ENCODE data around the gene BCAT1.
A peak's percentile ranks its signal among the peaks of the same experiment; 100 is the strongest.

BCAT1 gene

DNA sequence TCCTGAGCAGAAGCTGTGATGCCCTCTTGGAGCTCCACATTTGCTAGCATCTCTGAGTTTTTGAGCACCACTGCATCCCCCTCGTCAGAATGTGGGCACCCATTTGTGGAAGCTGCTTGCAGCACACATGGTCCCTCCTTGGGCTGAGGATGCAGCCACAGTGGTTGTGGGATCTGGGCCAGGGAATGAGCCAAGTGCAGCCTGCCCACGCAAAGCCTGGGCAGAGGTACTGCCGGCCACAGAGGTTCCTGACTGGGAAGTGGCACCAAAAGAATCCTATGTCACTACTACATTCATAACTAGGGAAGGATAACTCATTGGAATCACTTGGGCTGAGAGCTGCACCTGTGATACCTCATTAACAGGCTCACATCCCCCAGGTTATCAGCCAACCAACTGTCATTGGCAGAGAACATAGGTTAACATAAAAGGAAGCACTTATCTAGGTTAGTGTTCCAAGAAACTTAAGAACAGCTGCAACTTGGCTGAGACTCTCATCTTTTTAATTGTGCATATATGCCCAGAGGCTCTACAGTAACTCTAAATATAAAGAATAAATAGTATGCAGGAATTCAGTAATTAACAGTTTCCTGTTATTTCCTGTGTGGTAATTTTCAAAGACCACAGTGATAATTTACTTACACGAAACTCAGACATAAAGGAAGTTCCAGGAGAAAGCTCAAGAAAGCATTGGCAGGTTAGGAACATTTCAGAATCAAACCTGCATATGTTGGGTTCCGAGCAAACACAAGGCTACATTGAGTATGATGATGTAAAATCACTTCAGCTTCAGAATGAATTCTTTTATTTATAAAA is 145.3 kb downstream of the BCAT1 start:
- DNase-seq (ENCODE audit: low spot score in 2 of 2) (no peak), ATAC-seq (ENCODE audit: low read depth) (no peak)
- no peak overlapping the region for H3K27ac Mint-ChIP-seq
- no peak overlapping the region for H3K4me3 Mint-ChIP-seq
- no peaks in the 10 kb centered on the region for H3K27me3 Mint-ChIP-seq
- peaks cover 5% of the 10 kb centered on the region for H3K9me3 Mint-ChIP-seq
- H3K4me1 Mint-ChIP-seq, result peaks cover 11% of the 10 kb centered on the region
- H3K36me3 Mint-ChIP-seq, result peaks cover 2% of the 10 kb centered on the region

GRCh38 chr12:24798335-24798734 is 150.6 kb downstream of the BCAT1 start:
- Mint-ChIP-seq H3K27ac (peak overlapping the region; percentile 84), H3K36me3 (no peaks in the 10 kb centered on the region), H3K9me3 (peaks cover 3% of the 10 kb centered on the region), H3K27me3 (no peaks in the 10 kb centered on the region), H3K4me3 (peak overlapping the region; percentile 5), H3K4me1 (peaks cover 28% of the 10 kb centered on the region)
- DNase-seq (ENCODE audit: low spot score in 2 of 2) (peak in 1 of 2 donors; percentile 26), ATAC-seq (ENCODE audit: low read depth) (peak; percentile 92)

DNA sequence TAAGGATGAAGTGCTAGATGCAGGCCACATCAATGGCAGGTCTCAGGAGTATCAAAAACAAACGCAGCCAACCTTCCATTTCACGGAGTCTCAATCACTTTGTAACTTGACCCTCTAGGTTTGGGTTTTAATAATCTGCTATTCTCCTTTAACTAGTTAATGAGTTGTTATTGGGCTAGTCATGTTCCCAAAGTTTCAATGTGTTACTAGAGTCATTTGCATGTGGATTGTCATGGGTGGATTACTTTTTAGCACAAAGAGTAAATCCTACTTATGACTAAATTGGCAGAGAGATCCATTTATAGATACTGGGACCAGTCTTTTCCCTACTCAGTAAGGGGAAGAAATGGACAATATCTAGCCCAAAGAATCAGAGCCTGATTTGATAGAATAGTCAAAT is 151.0 kb downstream of the BCAT1 start:
- H3K27me3 Mint-ChIP-seq, result no peaks in the 10 kb centered on the region
- ATAC-seq (ENCODE audit: low read depth) (no peak), DNase-seq (ENCODE audit: low spot score in 2 of 2) (no peak)
- peak overlapping the region; percentile 84 for H3K27ac Mint-ChIP-seq
- H3K4me3 Mint-ChIP-seq, result peak overlapping the region; percentile 5
- H3K9me3 Mint-ChIP-seq, result peaks cover 3% of the 10 kb centered on the region
- no peaks in the 10 kb centered on the region for H3K36me3 Mint-ChIP-seq
- peaks cover 28% of the 10 kb centered on the region for H3K4me1 Mint-ChIP-seq

GRCh38 chr12:24796876-24797275 is 152.0 kb downstream of the BCAT1 start:
- H3K9me3 Mint-ChIP-seq, result peaks cover 1% of the 10 kb centered on the region
- no peak overlapping the region for H3K4me3 Mint-ChIP-seq
- H3K27me3 Mint-ChIP-seq, result no peaks in the 10 kb centered on the region
- ATAC-seq (ENCODE audit: low read depth) (no peak), DNase-seq (ENCODE audit: low spot score in 2 of 2) (no peak)
- peaks cover 28% of the 10 kb centered on the region for H3K4me1 Mint-ChIP-seq
- H3K36me3 Mint-ChIP-seq, result no peaks in the 10 kb centered on the region
- no peak overlapping the region for H3K27ac Mint-ChIP-seq

- H3K4me3 Mint-ChIP-seq, result peak overlapping the region; percentile 71
- H3K9me3 Mint-ChIP-seq, result no peaks in the 10 kb centered on the region
- peaks cover 31% of the 10 kb centered on the region for H3K4me1 Mint-ChIP-seq
- H3K27me3 Mint-ChIP-seq, result no peaks in the 10 kb centered on the region
- DNase-seq (ENCODE audit: low spot score in 2 of 2) (no peak), ATAC-seq (ENCODE audit: low read depth) (peak; percentile 44)
- peak overlapping the region; percentile 75 for H3K27ac Mint-ChIP-seq
- H3K36me3 Mint-ChIP-seq, result no peaks in the 10 kb centered on the region
Measured at GRCh38 chr12:24795699-24796347, 153.1 kb downstream of the BCAT1 start.

GRCh38 chr12:24791622-24792021 is 157.3 kb downstream of the BCAT1 start:
- DNase-seq (ENCODE audit: low spot score in 2 of 2) (no peak), ATAC-seq (ENCODE audit: low read depth) (no peak)
- Mint-ChIP-seq H3K36me3 (no peaks in the 10 kb centered on the region), H3K4me1 (peaks cover 12% of the 10 kb centered on the region), H3K9me3 (no peaks in the 10 kb centered on the region), H3K4me3 (no peak overlapping the region), H3K27me3 (no peaks in the 10 kb centered on the region), H3K27ac (no peak overlapping the region)

- Mint-ChIP-seq H3K27me3 (no peaks in the 10 kb centered on the region), H3K9me3 (no peaks in the 10 kb centered on the region), H3K4me1 (peaks cover 2% of the 10 kb centered on the region), H3K36me3 (no peaks in the 10 kb centered on the region), H3K27ac (no peak overlapping the region), H3K4me3 (no peak overlapping the region)
- ATAC-seq (ENCODE audit: low read depth), result no peak
- DNase-seq (ENCODE audit: low spot score in 2 of 2), result no peak
Measured at GRCh38 chr12:24788886-24789285, 160.0 kb downstream of the BCAT1 start.

DNA sequence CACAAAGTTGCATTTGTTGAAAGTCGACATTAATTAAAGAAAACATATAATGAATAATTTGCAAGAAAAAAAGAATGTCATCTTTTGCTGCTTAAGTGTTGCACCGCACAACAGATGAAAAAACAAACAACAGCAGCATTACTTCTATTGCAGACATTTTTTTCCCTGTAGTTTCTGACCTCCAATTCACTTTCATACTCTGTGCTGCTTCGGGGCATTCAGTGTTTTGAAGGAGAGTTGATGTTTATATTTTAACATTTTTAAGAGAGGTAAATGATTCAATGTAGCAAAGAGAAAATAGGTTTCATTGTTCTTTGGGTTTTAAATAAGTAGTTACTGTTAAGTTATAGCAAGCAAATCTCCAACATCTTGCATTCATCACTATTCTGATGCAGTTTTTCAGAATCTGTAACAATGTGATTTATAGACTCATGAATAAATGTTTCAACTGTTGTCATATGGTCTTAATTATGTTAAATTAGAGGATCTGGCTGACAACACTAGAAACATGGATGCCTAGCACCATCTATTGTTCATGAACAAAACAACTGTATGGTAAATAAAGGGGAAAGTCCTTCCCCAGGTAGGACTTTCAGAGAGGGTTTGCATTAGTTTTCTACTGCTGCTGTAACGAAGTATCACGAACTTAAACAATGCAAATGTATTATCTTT is 168.1 kb downstream of the BCAT1 start:
- Mint-ChIP-seq H3K27me3 (no peaks in the 10 kb centered on the region), H3K36me3 (no peaks in the 10 kb centered on the region), H3K27ac (no peak overlapping the region), H3K9me3 (no peaks in the 10 kb centered on the region), H3K4me3 (no peak overlapping the region), H3K4me1 (no peaks in the 10 kb centered on the region)
- no peak for DNase-seq (ENCODE audit: low spot score in 2 of 2)
- no peak for ATAC-seq (ENCODE audit: low read depth)

GRCh38 chr12:24778486-24779304 is 170.2 kb downstream of the BCAT1 start:
- Mint-ChIP-seq H3K4me3 (no peak overlapping the region), H3K27ac (no peak overlapping the region), H3K9me3 (no peaks in the 10 kb centered on the region), H3K27me3 (no peaks in the 10 kb centered on the region), H3K36me3 (no peaks in the 10 kb centered on the region), H3K4me1 (no peaks in the 10 kb centered on the region)
- DNase-seq (ENCODE audit: low spot score in 2 of 2) (peak in 1 of 2 donors; percentile 26), ATAC-seq (ENCODE audit: low read depth) (peak; percentile 78)

DNA sequence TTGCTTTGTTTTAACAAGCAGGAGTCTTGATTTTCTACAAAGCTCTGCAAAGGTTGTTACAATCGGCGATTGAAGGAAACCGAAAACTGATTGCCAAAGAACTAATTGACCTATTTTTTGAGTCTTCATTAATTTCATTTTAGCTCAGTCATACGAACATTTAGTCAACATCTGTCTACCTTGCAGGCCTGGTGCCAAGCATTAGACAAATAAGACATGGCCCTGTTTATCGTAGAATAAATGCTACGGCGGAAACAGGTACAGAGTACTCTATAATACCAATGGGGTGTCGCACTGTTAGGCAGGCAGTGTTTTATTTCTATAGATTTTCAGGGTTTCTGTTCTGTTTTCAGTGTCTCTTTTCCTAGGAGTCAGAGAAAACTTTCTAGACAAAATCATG is 171.5 kb downstream of the BCAT1 start:
- H3K27ac Mint-ChIP-seq, result no peak overlapping the region
- no peak for DNase-seq (ENCODE audit: low spot score in 2 of 2)
- H3K4me3 Mint-ChIP-seq, result no peak overlapping the region
- H3K9me3 Mint-ChIP-seq, result no peaks in the 10 kb centered on the region
- no peaks in the 10 kb centered on the region for H3K27me3 Mint-ChIP-seq
- ATAC-seq (ENCODE audit: low read depth), result no peak
- no peaks in the 10 kb centered on the region for H3K36me3 Mint-ChIP-seq
- no peaks in the 10 kb centered on the region for H3K4me1 Mint-ChIP-seq

DNA sequence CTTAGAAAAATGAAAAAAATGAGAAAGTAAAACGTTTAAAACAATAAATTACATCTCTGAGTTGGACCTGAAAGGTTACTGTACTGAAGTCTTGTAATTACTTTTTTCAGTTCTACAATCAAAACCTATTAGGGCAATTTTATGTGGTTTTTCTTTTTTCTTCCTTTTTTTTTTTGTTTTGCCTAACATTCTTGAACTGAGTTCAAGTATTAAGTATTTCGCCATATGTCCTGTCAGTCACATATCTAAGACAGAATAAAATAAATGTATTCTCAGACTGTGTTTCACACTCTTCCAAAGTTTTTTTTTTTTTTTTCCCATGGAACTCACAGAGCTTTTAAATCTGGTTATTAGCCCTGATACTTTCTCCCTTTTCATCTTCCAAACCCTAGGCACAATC is 172.0 kb downstream of the BCAT1 start:
- Mint-ChIP-seq H3K27ac (no peak overlapping the region), H3K4me3 (no peak overlapping the region), H3K27me3 (no peaks in the 10 kb centered on the region), H3K4me1 (no peaks in the 10 kb centered on the region), H3K36me3 (no peaks in the 10 kb centered on the region), H3K9me3 (no peaks in the 10 kb centered on the region)
- ATAC-seq (ENCODE audit: low read depth) (no peak), DNase-seq (ENCODE audit: low spot score in 2 of 2) (no peak)

GRCh38 chr12:24775073-24775472 is 173.8 kb downstream of the BCAT1 start:
- no peak overlapping the region for H3K4me3 Mint-ChIP-seq
- DNase-seq (ENCODE audit: low spot score in 2 of 2), result no peak
- H3K27ac Mint-ChIP-seq, result no peak overlapping the region
- no peaks in the 10 kb centered on the region for H3K4me1 Mint-ChIP-seq
- H3K27me3 Mint-ChIP-seq, result no peaks in the 10 kb centered on the region
- no peaks in the 10 kb centered on the region for H3K36me3 Mint-ChIP-seq
- H3K9me3 Mint-ChIP-seq, result no peaks in the 10 kb centered on the region
- no peak for ATAC-seq (ENCODE audit: low read depth)

DNA sequence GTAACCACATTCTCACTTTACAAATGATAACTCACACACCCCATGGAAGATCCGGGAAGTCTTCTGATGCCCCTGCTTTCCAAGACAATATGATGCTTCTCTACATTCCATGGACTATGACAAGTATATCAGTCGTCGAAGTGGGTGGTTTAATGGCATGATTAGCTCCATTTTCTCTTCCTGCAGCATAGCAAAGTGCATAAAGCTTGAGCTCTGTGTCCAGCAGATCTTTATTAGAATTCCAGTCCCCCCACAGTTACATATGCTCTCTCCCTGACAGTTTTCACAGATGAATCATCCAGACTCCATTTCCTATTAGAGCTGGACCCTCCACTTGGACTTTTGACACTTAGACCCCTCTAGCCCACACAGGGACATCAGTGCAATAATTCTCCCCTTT is 174.9 kb downstream of the BCAT1 start:
- Mint-ChIP-seq H3K4me3 (no peak overlapping the region), H3K4me1 (no peaks in the 10 kb centered on the region), H3K27me3 (no peaks in the 10 kb centered on the region), H3K36me3 (no peaks in the 10 kb centered on the region), H3K9me3 (no peaks in the 10 kb centered on the region), H3K27ac (no peak overlapping the region)
- DNase-seq (ENCODE audit: low spot score in 2 of 2), result no peak
- ATAC-seq (ENCODE audit: low read depth), result no peak

DNA sequence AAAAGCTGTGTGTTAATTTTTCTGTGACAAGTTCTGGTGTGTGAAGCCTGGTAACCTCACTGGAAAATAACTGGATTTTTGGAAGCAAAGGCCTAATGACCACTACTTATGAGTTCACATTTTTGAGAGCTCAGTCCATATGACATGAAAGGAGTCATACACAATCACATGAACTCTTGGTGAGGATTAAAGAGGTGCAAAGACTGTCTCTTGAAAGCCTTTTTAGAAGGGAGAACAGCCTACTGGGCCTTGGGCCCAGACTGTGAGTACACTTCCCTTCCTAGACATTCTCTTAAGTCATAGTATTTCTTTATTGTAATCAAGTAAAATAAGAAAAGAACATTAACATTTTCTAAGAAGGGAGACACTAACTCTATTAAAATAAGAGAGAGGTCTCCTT is 176.1 kb downstream of the BCAT1 start:
- Mint-ChIP-seq H3K36me3 (no peaks in the 10 kb centered on the region), H3K27ac (no peak overlapping the region), H3K27me3 (no peaks in the 10 kb centered on the region), H3K4me3 (no peak overlapping the region), H3K9me3 (no peaks in the 10 kb centered on the region), H3K4me1 (no peaks in the 10 kb centered on the region)
- ATAC-seq (ENCODE audit: low read depth) (no peak), DNase-seq (ENCODE audit: low spot score in 2 of 2) (no peak)

All from memory B cell (primary cell).